CD14-positive monocyte (primary cell): ENCODE results near the gene LRG1. TPM values are rescaled to one million over a fixed set of nuclear protein-coding genes. Genes with fewer than 3 reads are reported as not detected.
A peak's percentile ranks its signal among the peaks of the same experiment; 100 is the strongest.

ENCODE experiments used
- DNase-seq, 3 donors: peaks; one replicate each; pipeline ENCODE4 v3.0.0-alpha.2; 2011 to 2022
- H2AFZ ChIP-seq: 2 replicates; pipeline ENCODE4 v1.6.0; 2012; ENCODE audit warnings: mild to moderate bottlenecking, low read depth, low read length, inconsistent platforms; ENCODE audit not compliant: insufficient read depth, poor library complexity, severe bottlenecking
- H3K27ac ChIP-seq, 2 donors: 1 replicate in 1 of 2; 2 replicates in 1 of 2; pipeline ENCODE4 v1.5.1; 2012 to 2013; ENCODE audit warnings: low read length in 2 of 2, control low read depth in 1 of 2, inconsistent platforms in 1 of 2, low read depth in 1 of 2, mild to moderate bottlenecking in 1 of 2
- H3K27me3 ChIP-seq, 2 donors: one replicate each; pipeline versions ENCODE4 v1.6.0 to v1.6.1; 2011 to 2013; ENCODE audit warnings: low read length in 2 of 2; ENCODE audit not compliant: control insufficient read depth in 2 of 2, insufficient read depth in 2 of 2
- H3K36me3 ChIP-seq, 2 donors: replicated peaks in 1 of 2; 1 replicate in 1 of 2; 2 replicates in 1 of 2; pipeline versions ENCODE4 v1.5.1 to v1.6.1; 2012 to 2013; ENCODE audit warnings: low read length in 2 of 2, control low read depth in 1 of 2, inconsistent platforms in 1 of 2, mild to moderate bottlenecking in 1 of 2; ENCODE audit not compliant: insufficient read depth in 2 of 2, control insufficient read depth in 1 of 2
- H3K4me1 ChIP-seq, 2 donors: 1 replicate in 1 of 2; 2 replicates in 1 of 2; pipeline versions ENCODE4 v1.5.1 to v1.6.1; 2012 to 2013; ENCODE audit warnings: low read length in 2 of 2, control low read depth in 1 of 2, inconsistent platforms in 1 of 2, mild to moderate bottlenecking in 1 of 2, moderate library complexity in 1 of 2; ENCODE audit not compliant: insufficient read depth in 2 of 2, control insufficient read depth in 1 of 2
- H3K4me2 ChIP-seq: replicated peaks from 2 replicates; pipeline ENCODE3; 2012; ENCODE audit warnings: low read length, moderate library complexity, mild to moderate bottlenecking; ENCODE audit not compliant: poor library complexity, severe bottlenecking; ENCODE audit errors: extremely low read depth
- H3K4me3 ChIP-seq, 3 experiments: fragments of 200-600 bp in 1 of 3; sonication (generic) in 1 of 3; replicated peaks in 1 of 3; 1 replicate in 2 of 3; 2 replicates in 1 of 3; pipeline ENCODE4 v1.5.1; 2011 to 2013; ENCODE audit warnings: low read length in 3 of 3, mild to moderate bottlenecking in 3 of 3, control low read depth in 2 of 3, low read depth in 2 of 3, inconsistent platforms in 1 of 3, moderate library complexity in 1 of 3
- H3K79me2 ChIP-seq: 2 replicates; pipeline ENCODE4 v1.6.0; 2012; ENCODE audit warnings: mild to moderate bottlenecking, control low read depth, inconsistent platforms, low read length, moderate library complexity; ENCODE audit not compliant: insufficient read depth
- H3K9ac ChIP-seq: 2 replicates; pipeline ENCODE4 v1.6.0; 2017; ENCODE audit warnings: low read length, mild to moderate bottlenecking; ENCODE audit not compliant: insufficient read depth, poor library complexity, severe bottlenecking
- H3K9me3 ChIP-seq, 2 donors: replicated peaks in 1 of 2; 1 replicate in 1 of 2; 2 replicates in 1 of 2; pipeline versions ENCODE4 v1.5.1 to v1.6.1; 2012 to 2013; ENCODE audit warnings: low read length in 2 of 2, control low read depth in 1 of 2; ENCODE audit not compliant: control insufficient read depth in 1 of 2, insufficient read depth in 1 of 2
- H4K20me1 ChIP-seq: 2 replicates; pipeline ENCODE4 v1.6.0; 2012; ENCODE audit warnings: mild to moderate bottlenecking, low read length, control low read depth, moderate library complexity; ENCODE audit not compliant: insufficient read depth
- H3K27ac Mint-ChIP-seq, 7 donors: one replicate each; pipeline ENCODE4 v1.8.0; 2020; ENCODE audit warnings: mild to moderate bottlenecking in 7 of 7, mixed read lengths in 7 of 7, moderate library complexity in 6 of 7, inconsistent platforms in 2 of 7
- H3K27me3 Mint-ChIP-seq, 3 donors: one replicate each; pipeline ENCODE4 v1.8.0; 2021 to 2022; ENCODE audit warnings: low read depth in 3 of 3, mild to moderate bottlenecking in 3 of 3, mixed read lengths in 3 of 3, moderate library complexity in 3 of 3, inconsistent platforms in 1 of 3
- H3K36me3 Mint-ChIP-seq, 2 donors: one replicate each; pipeline ENCODE4 v1.8.0; 2020; ENCODE audit warnings: mixed read lengths in 2 of 2, inconsistent platforms in 1 of 2, mild to moderate bottlenecking in 1 of 2
- H3K4me1 Mint-ChIP-seq: one replicate; pipeline ENCODE4 v1.8.0; 2020; ENCODE audit warnings: mild to moderate bottlenecking, mixed read lengths
- H3K4me3 Mint-ChIP-seq, 2 donors: one replicate each; pipeline ENCODE4 v1.8.0; 2020; ENCODE audit warnings: mild to moderate bottlenecking in 2 of 2, mixed read lengths in 2 of 2, moderate library complexity in 1 of 2
- H3K9me3 Mint-ChIP-seq, 7 donors: one replicate each; pipeline ENCODE4 v1.8.0; 2020 to 2022; ENCODE audit warnings: mixed read lengths in 7 of 7, mild to moderate bottlenecking in 6 of 7, moderate library complexity in 6 of 7, inconsistent platforms in 2 of 7
- WGBS: methylation state at CpG from one replicate; pipeline ENCODE4 v1.1.5; 2013; ENCODE audit warnings: missing lambda C conversion rate; ENCODE audit not compliant: insufficient coverage; 5-methylcytosine and 5-hydroxymethylcytosine counted together
- intact Hi-C, 2 donors: fragments of 100-400 bp; cut with micrococcal nuclease; formaldehyde crosslinking; loops; one replicate each; pipeline versions ENCODE4 v1.15.0 to v1.15.1; 2023
- polyA plus RNA-seq, 3 donors: library from polyadenylated mRNA; depleted of rRNA in 1 of 3; unstranded in 2 of 3; stranded (reverse) in 1 of 3; fragments of 300-500 nt in 2 of 3; fragments of >200 nt in 1 of 3; fragmentation: Illumina TruSeq in 2 of 3; gene quantifications; 1 replicate in 2 of 3; 2 replicates in 1 of 3; pipeline ENCODE4 v1.2.3, GENCODE V29; 2012 to 2021
- TF ChIP-seq, protein P1 (sequence below): fragments of 200-600 bp; IDR thresholded peaks from one replicate; pipeline ENCODE4 v1.8.0; 2022; ENCODE audit warnings: antibody characterized with exemption, mild to moderate bottlenecking

The LRG1 gene
- polyA plus RNA-seq, 3 donors: 5.5 to 50.1 (median 9.6) TPM

DNA sequence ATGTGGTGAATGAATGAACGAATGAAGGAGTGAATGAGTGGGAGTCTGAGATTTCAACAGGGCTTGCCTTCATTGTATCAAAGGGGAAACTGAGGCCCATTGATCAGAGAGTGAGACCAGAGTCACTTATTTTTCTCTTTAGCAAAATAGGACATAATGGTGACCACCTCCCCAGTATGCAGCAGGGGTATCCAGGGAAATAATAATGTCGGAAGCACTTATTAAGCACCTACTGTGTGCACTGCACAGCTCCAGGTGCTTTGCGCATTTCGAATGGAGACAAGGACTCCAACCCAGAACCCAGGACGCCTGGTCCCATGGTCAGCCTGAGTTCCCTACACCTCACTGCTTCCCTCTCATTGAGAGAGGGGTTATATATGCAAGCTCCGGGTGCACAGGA lies 46.4 kb upstream of the LRG1 start:
- peaks cover 32 to 56% of the 10 kb centered on the region in 2 donors for H3K27me3 ChIP-seq
- peaks cover 0 to 15% of the 10 kb centered on the region in 2 donors for H3K9me3 ChIP-seq
- TF ChIP-seq, protein P1, sequence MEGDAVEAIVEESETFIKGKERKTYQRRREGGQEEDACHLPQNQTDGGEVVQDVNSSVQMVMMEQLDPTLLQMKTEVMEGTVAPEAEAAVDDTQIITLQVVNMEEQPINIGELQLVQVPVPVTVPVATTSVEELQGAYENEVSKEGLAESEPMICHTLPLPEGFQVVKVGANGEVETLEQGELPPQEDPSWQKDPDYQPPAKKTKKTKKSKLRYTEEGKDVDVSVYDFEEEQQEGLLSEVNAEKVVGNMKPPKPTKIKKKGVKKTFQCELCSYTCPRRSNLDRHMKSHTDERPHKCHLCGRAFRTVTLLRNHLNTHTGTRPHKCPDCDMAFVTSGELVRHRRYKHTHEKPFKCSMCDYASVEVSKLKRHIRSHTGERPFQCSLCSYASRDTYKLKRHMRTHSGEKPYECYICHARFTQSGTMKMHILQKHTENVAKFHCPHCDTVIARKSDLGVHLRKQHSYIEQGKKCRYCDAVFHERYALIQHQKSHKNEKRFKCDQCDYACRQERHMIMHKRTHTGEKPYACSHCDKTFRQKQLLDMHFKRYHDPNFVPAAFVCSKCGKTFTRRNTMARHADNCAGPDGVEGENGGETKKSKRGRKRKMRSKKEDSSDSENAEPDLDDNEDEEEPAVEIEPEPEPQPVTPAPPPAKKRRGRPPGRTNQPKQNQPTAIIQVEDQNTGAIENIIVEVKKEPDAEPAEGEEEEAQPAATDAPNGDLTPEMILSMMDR: no peak
- H4K20me1 ChIP-seq: no peaks in the 10 kb centered on the region
- no peak overlapping the region for H3K4me2 ChIP-seq
- H3K4me1 Mint-ChIP-seq: peaks cover 2% of the 10 kb centered on the region
- H3K4me3 ChIP-seq: no peak overlapping the region
- peaks cover 0 to 10% (median 5%) of the 10 kb centered on the region in 7 donors for H3K9me3 Mint-ChIP-seq
- peaks cover 10% of the 10 kb centered on the region in 2 donors for H3K4me1 ChIP-seq
- intact Hi-C loops: no loop called here
- H3K27ac Mint-ChIP-seq: peak overlapping the region in 1 of 7 donors; percentile 15
- H3K79me2 ChIP-seq: no peaks in the 10 kb centered on the region
- peaks cover 63 to 75% (median 66%) of the 10 kb centered on the region in 3 donors for H3K27me3 Mint-ChIP-seq
- H3K27ac ChIP-seq: no peak overlapping the region
- H2AFZ ChIP-seq: no peak overlapping the region
- DNase-seq: no peak
- H3K36me3 ChIP-seq: no peaks in the 10 kb centered on the region
- peaks cover 3 to 4% of the 10 kb centered on the region in 2 donors for H3K36me3 Mint-ChIP-seq
- WGBS: 60% methylated on average over 1 of the region's 6 CpGs
- H3K9ac ChIP-seq: no peak overlapping the region
- peak overlapping the region in 1 of 2 donors; percentile 24 for H3K4me3 Mint-ChIP-seq

DNA sequence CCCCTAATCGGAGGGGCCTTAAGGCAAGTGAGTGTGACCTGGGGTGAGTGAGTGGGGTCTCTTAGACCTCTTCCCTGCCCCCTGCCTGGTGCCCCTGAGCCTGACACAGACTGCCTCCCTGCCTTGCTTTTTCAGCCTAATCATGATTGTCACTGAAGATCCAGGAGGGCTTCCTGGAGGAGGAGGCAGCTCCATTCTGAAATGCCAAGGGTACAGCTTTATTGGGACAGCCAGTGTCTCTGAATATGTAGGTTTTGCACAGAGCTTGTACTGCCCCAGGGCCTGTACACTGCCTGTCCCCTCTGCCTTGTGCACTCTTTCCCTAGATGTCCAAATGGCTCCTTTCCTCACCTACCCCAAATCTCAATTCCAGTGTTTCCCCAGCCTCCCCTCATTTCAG lies 45.7 kb upstream of the LRG1 start:
- intact Hi-C loops: no loop called here
- Histone ChIP-seq H3K4me2 (no peak overlapping the region), H3K9ac (no peak overlapping the region), H3K4me3 (no peak overlapping the region), H3K4me1 (peaks cover 10% of the 10 kb centered on the region in 2 donors), H3K9me3 (peaks cover 0 to 15% of the 10 kb centered on the region in 2 donors), H3K27ac (no peak overlapping the region), H3K36me3 (no peaks in the 10 kb centered on the region), H3K27me3 (peaks cover 35 to 60% of the 10 kb centered on the region in 2 donors), H2AFZ (no peak overlapping the region), H3K79me2 (no peaks in the 10 kb centered on the region), H4K20me1 (no peaks in the 10 kb centered on the region)
- H3K4me3 Mint-ChIP-seq: peak overlapping the region in 1 of 2 donors; percentile 69
- TF ChIP-seq, protein P1: no peak
- H3K27ac Mint-ChIP-seq: no peak overlapping the region
- no peak for DNase-seq
- H3K9me3 Mint-ChIP-seq: peaks cover 0 to 11% (median 8%) of the 10 kb centered on the region in 7 donors
- H3K4me1 Mint-ChIP-seq: peaks cover 2% of the 10 kb centered on the region
- peaks cover 3 to 4% of the 10 kb centered on the region in 2 donors for H3K36me3 Mint-ChIP-seq
- no CpG with 5 or more reads among the region's 1 CpG for WGBS
- peaks cover 67 to 77% (median 68%) of the 10 kb centered on the region in 3 donors for H3K27me3 Mint-ChIP-seq
